Endothelial cell of umbilical vein (primary cell): Measurements from ENCODE around the gene SIPA1. TPM values are rescaled to one million over a fixed set of nuclear protein-coding genes. Genes with fewer than 3 reads are reported as not detected.

Experiments
- BruUV-seq: library from RNA; stranded (reverse); fragments of 400-500 nt; replicated peaks from 2 replicates; lab custom pipeline; 2021; lab: Mats Ljungman, UMichigan
- CTCF ChIA-PET: fragments of 300-600, 350-600 bp; sonication (Branson Sonifier 250); formaldehyde crosslinking; loops from one replicate; lab custom pipeline; 2021; ENCODE audit warnings: antibody characterized with exemption, inconsistent platforms; lab: Charles Lee
- POLR2A ChIA-PET: fragments of 300-600, 350-600 bp; sonication (Branson Sonifier 250); formaldehyde crosslinking; loops from one replicate; lab custom pipeline; 2021; ENCODE audit warnings: antibody characterized with exemption, inconsistent platforms; lab: Charles Lee
- DNase-seq: peaks from one replicate; pipeline ENCODE4 v3.0.0-alpha.2; 2011; ENCODE audit warnings: low read depth, low spot score
- FAIRE-seq: peaks from 2 replicates; lab custom pipeline; 2011; peaks lifted over from hg19 to GRCh38; lab: Jason Lieb, UNC
- H2AFZ ChIP-seq: 2 replicates; pipeline ENCODE4 v1.6.0; 2012; ENCODE audit warnings: low read depth, low read length, control low read depth, inconsistent platforms
- H3K27ac ChIP-seq: 2 replicates; pipeline ENCODE4 v1.5.1; 2011; ENCODE audit warnings: low read depth, mild to moderate bottlenecking, control low read depth, low read length, moderate library complexity; ENCODE audit not compliant: insufficient read depth
- H3K27me3 ChIP-seq, 2 experiments: 2 replicates each; pipeline versions ENCODE4 v1.6.0 to v1.6.1; 2011; ENCODE audit warnings: low read length in 2 of 2, mixed read lengths in 1 of 2; ENCODE audit not compliant: control insufficient read depth in 2 of 2, insufficient read depth in 2 of 2
- H3K36me3 ChIP-seq, 2 experiments: 2 replicates in 1 of 2; 3 replicates in 1 of 2; pipeline ENCODE4 v1.5.1; 2011; ENCODE audit warnings: low read length in 2 of 2, mild to moderate bottlenecking in 1 of 2, moderate library complexity in 1 of 2; ENCODE audit not compliant: control insufficient read depth in 2 of 2, insufficient read depth in 2 of 2; ENCODE audit errors: extremely low read depth in 1 of 2
- H3K4me1 ChIP-seq: 3 replicates; pipeline ENCODE4 v1.5.1; 2011; ENCODE audit warnings: mild to moderate bottlenecking, low read length; ENCODE audit not compliant: control insufficient read depth, insufficient read depth; ENCODE audit errors: extremely low read depth
- H3K4me2 ChIP-seq: 2 replicates; pipeline ENCODE4 v1.6.1; 2011; ENCODE audit warnings: low read length, control low read depth, mixed read lengths; ENCODE audit not compliant: insufficient read depth
- H3K4me3 ChIP-seq, 3 experiments: fragments of 200-600 bp in 1 of 3; sonication (generic), shearing (Covaris generic) in 1 of 3; replicated peaks in 1 of 3; 2 replicates each; pipeline ENCODE4 v1.5.1; 2011 to 2016; ENCODE audit warnings: control low read depth in 3 of 3, low read length in 3 of 3, mild to moderate bottlenecking in 2 of 3, inconsistent platforms in 1 of 3, low read depth in 1 of 3, moderate library complexity in 1 of 3; ENCODE audit not compliant: insufficient read depth in 1 of 3
- H3K79me2 ChIP-seq: 2 replicates; pipeline ENCODE4 v1.6.0; 2012; ENCODE audit warnings: low read length, inconsistent platforms; ENCODE audit not compliant: control insufficient read depth, insufficient read depth
- H3K9ac ChIP-seq: replicated peaks from 2 replicates; pipeline ENCODE3; 2011; ENCODE audit warnings: low read length, control low read depth; ENCODE audit not compliant: insufficient read depth; ENCODE audit errors: extremely low read depth
- H3K9me1 ChIP-seq: replicated peaks from 3 replicates; pipeline ENCODE4 v1.6.0; 2011; ENCODE audit warnings: mild to moderate bottlenecking, low read length; ENCODE audit not compliant: control insufficient read depth, insufficient read depth; ENCODE audit errors: extremely low read depth
- H3K9me3 ChIP-seq: replicated peaks from 2 replicates; pipeline ENCODE4 v1.5.1; 2012; ENCODE audit warnings: low read length, inconsistent platforms; ENCODE audit not compliant: control insufficient read depth, insufficient read depth
- H4K20me1 ChIP-seq: replicated peaks from 2 replicates; pipeline ENCODE3; 2011; ENCODE audit warnings: mild to moderate bottlenecking, low read length; ENCODE audit not compliant: control insufficient read depth, insufficient read depth; ENCODE audit errors: extremely low read depth
- EZH2 ChIP-seq: IDR thresholded peaks from 2 replicates; pipeline ENCODE4 v1.6.1; 2012; ENCODE audit warnings: borderline replicate concordance, low read depth, mild to moderate bottlenecking, moderate library complexity, low read length, inconsistent platforms; ENCODE audit not compliant: severe bottlenecking
- FOS ChIP-seq: IDR thresholded peaks from 2 replicates; pipeline ENCODE4 v1.6.1; 2011; ENCODE audit warnings: mild to moderate bottlenecking, low read length, moderate library complexity, borderline replicate concordance; ENCODE audit not compliant: insufficient read depth
- GATA2 ChIP-seq: IDR thresholded peaks from 2 replicates; pipeline ENCODE4 v1.7.0; 2011; ENCODE audit warnings: low read depth, mild to moderate bottlenecking, moderate library complexity, mixed read lengths, low read length; ENCODE audit not compliant: insufficient read length, insufficient read depth
- JUN ChIP-seq: IDR thresholded peaks from 2 replicates; pipeline ENCODE4 v1.6.1; 2011; ENCODE audit warnings: borderline replicate concordance, low read depth; ENCODE audit not compliant: insufficient read length, insufficient read depth
- MAX ChIP-seq: IDR thresholded peaks from 2 replicates; pipeline ENCODE4 v1.6.1; 2011; ENCODE audit not compliant: insufficient read depth, insufficient read length
- MYC ChIP-seq: IDR thresholded peaks from one replicate; pipeline ENCODE4 v1.6.1; 2011; ENCODE audit warnings: mild to moderate bottlenecking, low read depth, low read length
- POLR2A ChIP-seq: IDR thresholded peaks from 2 replicates; pipeline ENCODE4 v1.6.1; 2012; ENCODE audit warnings: low read depth, mild to moderate bottlenecking, control low read depth, low read length
- POLR2AphosphoS5 ChIP-seq: IDR thresholded peaks from 2 replicates; pipeline ENCODE4 v1.6.1; 2012; ENCODE audit warnings: low read depth, mild to moderate bottlenecking, control low read depth, low read length, moderate library complexity; ENCODE audit not compliant: insufficient read depth
- dilution Hi-C: fragments of 300-500 bp; cut with MboI; formaldehyde crosslinking; loops from one replicate; pipeline ENCODE4 v1.15.0; 2019; ENCODE audit warnings: low sequenced_read_pairs; ENCODE audit not compliant: extremely low pct_ligation_motif_present
- intact Hi-C: fragments of 100-400 bp; cut with micrococcal nuclease; formaldehyde crosslinking; loops from one replicate; pipeline ENCODE4 v1.10.0; 2022
- polyA plus RNA-seq, 4 experiments: library from polyadenylated mRNA; depleted of rRNA in 3 of 4; stranded (reverse) in 3 of 4; unstranded in 1 of 4; fragments of >200 nt; gene quantifications; 2 replicates each; pipeline versions ENCODE4 v1.2.1 to v1.2.3, GENCODE V29; 2011 to 2012; ENCODE audit warnings: missing spikeins in 1 of 4
- total RNA-seq: library from RNA; stranded (reverse); gene quantifications from 2 replicates; pipeline ENCODE4 v1.2.3, GENCODE V29; 2021

SIPA1 gene
- total and polyA plus RNA-seq, 2 donors (not counting 3 experiments of a cell fraction or from before 2014, with no cell fraction given): 67.5 to 119 TPM

DNA sequence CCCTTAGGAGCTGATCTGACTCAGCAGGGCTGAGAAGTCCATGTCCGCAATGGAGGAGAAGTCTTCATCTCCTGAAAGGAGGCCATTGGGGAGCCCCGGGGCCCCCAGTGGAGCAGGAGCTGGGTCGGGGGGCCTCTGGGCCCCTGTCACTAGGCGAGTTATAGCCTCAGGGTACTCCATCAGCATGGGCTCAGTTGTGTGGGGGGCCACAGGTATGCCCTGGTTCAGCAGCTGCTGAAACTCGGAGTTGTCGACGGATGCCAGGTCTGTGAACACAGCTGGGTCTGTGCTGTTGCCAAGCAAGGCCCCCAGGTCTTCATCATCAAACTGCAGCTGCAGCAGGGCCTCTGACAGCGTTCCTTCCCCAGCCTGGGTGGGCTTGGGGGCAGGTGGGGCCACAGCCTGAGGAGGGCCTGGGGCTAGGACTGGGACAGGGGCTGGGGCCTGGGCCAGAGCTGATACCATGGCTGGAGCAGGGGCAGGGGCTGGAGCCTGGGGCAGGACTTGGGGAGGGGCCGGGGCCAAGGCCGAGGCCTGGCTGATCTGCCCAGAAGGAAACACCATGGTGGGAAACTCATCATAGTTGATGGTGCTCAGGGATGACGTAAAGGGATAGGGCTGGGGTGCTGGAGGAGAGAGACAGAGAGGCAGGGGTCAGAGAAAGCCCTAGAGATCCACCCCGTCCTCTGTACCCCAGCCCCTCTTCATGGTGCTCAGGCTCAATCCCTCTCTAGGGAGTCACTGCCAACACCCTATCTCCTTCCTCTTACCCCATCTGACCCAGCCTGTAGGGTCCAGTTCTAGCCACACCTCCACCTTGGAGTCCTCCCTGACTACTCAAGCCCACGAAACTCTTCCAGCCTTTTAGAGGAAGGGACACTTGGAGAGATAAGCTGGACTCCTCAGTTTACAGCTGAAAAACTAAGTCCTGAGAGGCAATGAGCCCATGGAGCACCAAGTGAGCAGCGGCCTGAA lies 16.8 kb downstream of the SIPA1 start:
- FAIRE-seq (peak; percentile 38), DNase-seq (no peak)
- H2AFZ ChIP-seq: no peak overlapping the region
- no peak overlapping the region for H3K27ac ChIP-seq
- no peaks in the 10 kb centered on the region for H3K9me3 ChIP-seq
- peaks cover 17% of the 10 kb centered on the region for H3K79me2 ChIP-seq
- peaks cover 23% of the 10 kb centered on the region for H3K4me1 ChIP-seq
- intact Hi-C loops (no loop called here), dilution Hi-C loops (no loop called here)
- peaks cover 21 to 61% of the 10 kb centered on the region in 2 experiments for H3K36me3 ChIP-seq
- H4K20me1 ChIP-seq: no peaks in the 10 kb centered on the region
- no peaks in the 10 kb centered on the region for H3K27me3 ChIP-seq
- H3K9me1 ChIP-seq: no peaks in the 10 kb centered on the region
- no peak overlapping the region for H3K4me3 ChIP-seq
- no TSS peak for BruUV-seq
- no peak overlapping the region for H3K4me2 ChIP-seq
- TF ChIP-seq POLR2AphosphoS5 (peak; percentile 33), POLR2A (peak; percentile 59), GATA2 (no peak)
- ChIA-PET CTCF (interaction anchor here (2.3 to 8.0 kb wide), 2 partner anchors 8 to 16 kb away, joined by 14 to 44 read pairs; partner anchors contain the start of genes RELA and SIPA1), POLR2A (interaction anchor here (1.5 to 3.9 kb wide), 3 partner anchors 8 to 63 kb away, joined by 5 to 19 read pairs (median 5); partner anchors contain the start of genes RELA and SIPA1)
- H3K9ac ChIP-seq: no peak overlapping the region

GRCh38 chr11:65655570-65656332 lies 17.9 kb downstream of the SIPA1 start:
- Histone ChIP-seq H3K36me3 (peaks cover 21 to 60% of the 10 kb centered on the region in 2 experiments), H4K20me1 (no peaks in the 10 kb centered on the region), H3K9ac (no peak overlapping the region), H3K9me1 (no peaks in the 10 kb centered on the region), H3K9me3 (no peaks in the 10 kb centered on the region), H2AFZ (no peak overlapping the region), H3K27ac (no peak overlapping the region), H3K4me3 (no peak overlapping the region), H3K27me3 (no peaks in the 10 kb centered on the region), H3K4me2 (no peak overlapping the region), H3K4me1 (peaks cover 23% of the 10 kb centered on the region), H3K79me2 (peaks cover 24% of the 10 kb centered on the region)
- FAIRE-seq (no peak), DNase-seq (no peak)
- dilution Hi-C loops: no loop called here
- CTCF ChIA-PET: interaction anchor here (8.0 kb wide), 1 partner anchor 17 kb away, joined by 44 read pairs; the partner anchor contains the start of gene SIPA1
- POLR2A ChIA-PET: no interaction called here
- TF ChIP-seq JUN (no peak), FOS (no peak), EZH2 (no peak), MYC (no peak), MAX (no peak), POLR2AphosphoS5 (no peak), POLR2A (no peak)
- no TSS peak for BruUV-seq
- intact Hi-C loops: no loop called here
